Stimulated activated CD4-positive, alpha-beta T cell treated with anti-CD3 and anti-CD28 coated beads, Interleukin-2, amount 100 ng/mL, for 4 hours (primary cell): ENCODE data around the gene DEDD2.

Experiments used
- DNase-seq: peaks from one replicate; pipeline ENCODE4 v3.0.0-alpha.2; 2020; ENCODE audit warnings: low read depth

Gene DEDD2

GRCh38 chr19:42248270-42249148, 31.0 kb upstream of the DEDD2 start:
- no peak for DNase-seq

- DNase-seq: no peak
Measured at GRCh38 chr19:42247640-42248199, 30.2 kb upstream of the DEDD2 start.

GRCh38 chr19:42246922-42247639, 29.6 kb upstream of the DEDD2 start:
- no peak for DNase-seq

GRCh38 chr19:42246143-42246921, 28.9 kb upstream of the DEDD2 start:
- no peak for DNase-seq

- DNase-seq: no peak
Measured at GRCh38 chr19:42245231-42245630, 27.8 kb upstream of the DEDD2 start.

GRCh38 chr19:42244347-42245220, 27.1 kb upstream of the DEDD2 start:
- peak; percentile 90 for DNase-seq

GRCh38 chr19:42242512-42243409, 25.3 kb upstream of the DEDD2 start, which contains the start of gene GSK3A:
Gene GSK3A (minus strand): TSS chr19:42242602. CDS start chr19:42242465, 137 bp downstream.
- DNase-seq: peak; percentile 94

- DNase-seq: no peak
Measured at GRCh38 chr19:42242069-42242511, 24.6 kb upstream of the DEDD2 start.

- no peak for DNase-seq
Measured at GRCh38 chr19:42241279-42241678, 23.8 kb upstream of the DEDD2 start.

GRCh38 chr19:42239544-42240220, 22.2 kb upstream of the DEDD2 start:
- no peak for DNase-seq

- DNase-seq: no peak
Measured at GRCh38 chr19:42235181-42235580, 17.7 kb upstream of the DEDD2 start.

GRCh38 chr19:42234364-42234763, 16.9 kb upstream of the DEDD2 start:
- no peak for DNase-seq

GRCh38 chr19:42233678-42234292, 16.3 kb upstream of the DEDD2 start:
- DNase-seq: no peak

GRCh38 chr19:42233106-42233505, 15.6 kb upstream of the DEDD2 start:
- DNase-seq: no peak

- DNase-seq: no peak
Measured at GRCh38 chr19:42232435-42232834, 15.0 kb upstream of the DEDD2 start.

GRCh38 chr19:42230571-42230970, 13.1 kb upstream of the DEDD2 start:
- no peak for DNase-seq

- DNase-seq: no peak
Measured at GRCh38 chr19:42229855-42230351, 12.4 kb upstream of the DEDD2 start.

- no peak for DNase-seq
Measured at GRCh38 chr19:42229301-42229854, 11.9 kb upstream of the DEDD2 start.
